ENCODE data around the gene DECR2. TPM values are rescaled to one million over a fixed set of nuclear protein-coding genes. Genes with fewer than 3 reads are reported as not detected.
A peak's percentile ranks its signal among the peaks of the same experiment; 100 is the strongest.

The DECR2 gene
- total and polyA plus RNA-seq, 9 of the 15 experiments (the other 6 are each of a cell fraction or from before 2014, with no cell fraction given): 1.0 to 31.9 (median 10.3) TPM

GRCh38 chr16:405548-406506, 4.1 kb downstream of the DECR2 start (continued):
- TF ChIP-seq VEZF1 (CRISPR knock-in tag; IDR thresholded peaks at IDR 0.05) (0 out of 2 replicates have a peak, but pooled peaks have one; percentile 25), DMBX1 (CRISPR knock-in tag; IDR thresholded peaks at IDR 0.05; ENCODE audit: borderline replicate concordance) (0 out of 2 replicates have a peak, but pooled peaks have one; percentile 7), CREB3L1 (IDR thresholded peaks at IDR 0.05; ENCODE audit: borderline replicate concordance, low read depth) (peak; percentile 29; the same call in 1 of the 2 replicates), STAT5A (IDR thresholded peaks at IDR 0.05; ENCODE audit: borderline replicate concordance, low read length) (peak; percentile 66; the same call in 1 of the 2 replicates), ZNF584 (CRISPR knock-in tag; IDR thresholded peaks at IDR 0.05; ENCODE audit: low read depth) (no peak), PURB (CRISPR knock-in tag; IDR thresholded peaks at IDR 0.05; ENCODE audit: low read depth) (no peak), MECOM (CRISPR knock-in tag; IDR thresholded peaks at IDR 0.05) (0 out of 2 replicates have a peak, but pooled peaks have one; percentile 50), NONO (IDR thresholded peaks at IDR 0.05; ENCODE audit: low read depth in 2 of 2, low read length in 1 of 2) (no peak), POLR2A (conservative IDR thresholded peaks at IDR 0.05) (no peak), ZFP91 (CRISPR knock-in tag; IDR thresholded peaks at IDR 0.05) (no peak), AFF4 (CRISPR knock-in tag; IDR thresholded peaks at IDR 0.05) (no peak), RCOR1 (IDR thresholded peaks at IDR 0.05; ENCODE audit: borderline replicate concordance in 1 of 2, low read depth in 2 of 2, low read length in 2 of 2) (peak in 1 of 2 experiments; percentile 84; a peak in 2 of 4 replicates), NR4A1 (CRISPR knock-in tag; IDR thresholded peaks at IDR 0.05) (no peak), NR4A1 (tag; IDR thresholded peaks at IDR 0.05) (0 out of 2 replicates have a peak, but pooled peaks have one; percentile 64), ZBTB5 (IDR thresholded peaks at IDR 0.05) (no peak)

Data from K562 (cell line).